CD4-positive, alpha-beta T cell treated with Interleukin-6 for 4 hours (primary cell): Measurements from ENCODE around the gene ZBTB33.

Source experiments
- DNase-seq: peaks from one replicate; pipeline ENCODE4 v3.0.0-alpha.2; 2020; ENCODE audit warnings: mixed read lengths

Gene ZBTB33

DNA sequence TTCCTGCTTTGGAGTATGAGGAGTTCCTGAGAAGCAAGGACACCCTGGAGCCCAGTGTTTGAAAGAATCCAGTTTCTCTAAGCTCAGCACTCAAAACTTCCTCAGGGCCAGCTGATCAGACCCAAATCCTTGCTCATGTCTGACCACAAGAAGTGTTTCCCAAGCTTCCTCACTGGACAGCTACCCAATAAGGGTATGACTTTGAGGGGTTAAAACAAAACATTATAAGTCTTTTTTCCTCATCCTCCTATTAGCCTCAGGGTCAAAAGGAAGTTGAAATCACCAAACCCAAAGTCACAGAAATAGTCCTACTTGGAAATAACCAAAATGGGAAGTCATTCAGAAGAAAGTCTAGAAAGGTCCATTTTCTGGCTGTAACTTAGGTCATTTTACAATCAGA lies 13.7 kb downstream of the ZBTB33 start:
- DNase-seq, result no peak

DNA sequence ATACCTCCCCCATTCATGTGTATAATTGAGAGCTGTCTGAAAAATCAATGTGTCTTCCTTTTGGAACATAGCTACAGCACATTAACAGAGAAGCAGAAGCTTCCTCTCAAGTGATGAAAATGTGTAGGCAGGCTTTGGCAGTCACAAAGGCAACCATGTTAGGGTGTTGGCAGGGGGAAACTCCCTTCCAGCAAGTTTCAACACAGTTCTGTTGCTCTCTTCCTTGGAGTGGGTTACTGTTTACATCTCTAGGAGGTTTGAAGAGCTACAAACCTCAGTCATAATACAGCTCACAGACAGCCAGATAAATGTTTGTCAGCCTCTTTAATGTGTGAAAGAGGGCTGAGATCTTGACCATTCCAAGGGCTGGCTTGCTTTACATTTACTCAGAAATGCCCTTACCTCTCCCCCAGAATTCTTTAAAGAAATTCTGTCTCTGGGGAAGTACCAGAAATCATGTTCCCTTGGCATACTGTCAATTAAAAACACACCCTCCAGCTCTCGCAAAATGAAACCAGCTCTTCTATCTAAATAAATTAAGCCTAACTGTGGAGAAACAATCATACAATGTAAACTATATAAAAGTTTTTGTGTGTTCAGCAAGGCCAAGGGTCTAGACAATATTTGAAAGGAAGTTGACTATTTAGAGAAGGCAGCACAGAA lies 18.9 kb downstream of the ZBTB33 start:
- DNase-seq, result no peak

DNA sequence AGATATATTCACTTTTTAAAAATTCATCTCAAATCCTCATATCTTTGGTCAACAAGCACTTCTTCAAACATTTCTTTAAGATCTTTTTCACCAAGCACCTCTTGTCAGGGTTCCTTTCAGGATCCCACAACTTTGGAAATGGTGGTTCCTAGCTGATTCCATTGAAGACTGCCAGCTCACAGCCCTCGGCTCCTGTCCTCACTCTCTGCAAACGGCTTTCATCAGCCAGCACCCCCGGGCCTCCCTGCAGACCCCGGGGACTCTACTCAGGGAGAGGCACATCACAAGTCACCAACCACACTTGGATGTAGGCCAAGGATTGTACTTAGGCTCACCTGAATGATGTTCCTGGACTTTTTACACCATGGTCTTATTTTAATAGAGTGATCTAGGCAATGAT lies 20.0 kb downstream of the ZBTB33 start:
- no peak for DNase-seq

DNA sequence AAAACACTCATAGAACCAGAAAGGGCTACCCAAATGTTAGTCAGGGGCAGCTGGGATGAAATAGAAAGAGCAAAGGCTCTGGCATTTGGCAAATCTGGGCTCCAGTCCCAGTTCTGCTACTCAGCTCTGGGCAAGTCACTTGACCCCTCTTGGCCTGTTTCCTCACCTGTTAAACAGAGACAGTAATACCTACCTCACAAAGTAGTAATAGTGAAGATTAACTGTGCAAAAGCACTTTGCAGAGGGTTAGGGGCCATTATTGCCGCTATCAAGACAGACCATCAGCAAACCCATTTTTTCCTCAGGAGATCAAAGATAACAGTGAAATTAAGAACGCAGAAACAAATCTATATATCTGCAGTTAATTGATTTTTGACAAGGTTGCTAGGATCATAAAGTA lies 20.6 kb downstream of the ZBTB33 start:
- no peak for DNase-seq

DNA sequence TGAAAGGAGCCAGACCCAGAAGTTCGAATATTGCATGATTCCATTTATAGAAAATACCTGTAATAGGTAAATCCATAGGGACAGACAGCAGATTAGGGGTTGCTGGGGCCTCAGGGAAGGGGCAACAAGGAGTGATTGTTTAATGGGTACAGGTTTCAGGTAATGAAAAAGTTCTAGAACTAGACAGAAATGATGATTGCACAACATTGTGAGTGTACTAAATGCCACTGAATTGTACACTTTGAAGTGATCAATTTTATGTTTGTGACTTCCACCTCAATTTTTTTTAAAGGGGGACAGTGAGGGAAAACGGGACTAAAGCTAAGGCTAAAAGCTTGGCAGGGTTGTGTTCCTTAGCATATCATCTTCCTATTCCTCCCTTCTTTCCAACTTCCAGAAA lies 23.5 kb downstream of the ZBTB33 start:
- DNase-seq, result no peak

DNA sequence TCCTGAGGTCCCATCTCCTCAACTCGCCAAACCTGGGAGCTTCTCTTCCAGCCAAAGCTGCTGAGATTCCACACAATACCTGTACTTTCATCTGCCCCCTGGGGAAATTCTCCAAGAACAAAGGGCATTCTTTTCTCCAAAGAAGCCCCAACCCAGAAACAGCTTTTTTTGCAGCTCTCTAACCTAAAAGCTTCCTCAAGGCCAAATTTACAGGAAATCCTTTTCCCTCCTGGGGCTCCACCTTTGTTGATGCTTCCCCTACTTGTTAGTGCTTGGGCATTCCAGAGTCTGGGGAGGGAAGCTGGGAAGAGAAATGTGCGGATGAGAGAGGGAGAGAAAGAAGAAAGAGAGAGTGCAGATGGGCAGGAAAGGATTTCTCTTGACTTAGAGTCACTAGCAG lies 24.3 kb downstream of the ZBTB33 start:
- no peak for DNase-seq

DNA sequence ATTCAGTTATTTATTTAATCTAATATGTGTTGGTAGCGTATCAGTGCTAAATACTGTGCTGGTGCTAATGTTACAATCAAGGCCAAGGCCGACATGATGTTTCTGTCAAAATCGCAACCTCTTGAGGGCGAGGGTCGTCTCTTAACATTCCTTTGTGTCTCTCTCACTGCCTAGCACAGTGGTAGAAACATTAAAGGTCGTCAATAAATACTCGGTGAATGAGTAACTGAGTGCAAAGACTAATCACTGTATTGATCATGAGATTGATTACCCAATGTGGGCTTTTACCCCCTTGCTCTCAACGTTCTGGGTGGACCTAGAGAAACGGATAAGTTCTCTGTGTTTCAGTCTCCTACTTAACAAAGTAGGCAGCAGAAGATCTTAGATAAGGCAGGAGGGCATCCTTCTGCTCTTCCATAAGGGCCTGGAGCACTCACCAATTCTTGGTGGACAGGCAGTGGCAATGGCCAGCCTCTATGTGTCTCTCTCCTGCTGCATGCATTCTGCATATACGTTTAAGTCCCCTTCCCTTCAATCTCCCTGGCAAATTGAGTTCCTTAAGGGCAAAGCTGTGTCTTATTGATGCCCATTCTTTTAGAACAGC lies 30.5 kb downstream of the ZBTB33 start:
- DNase-seq, result no peak

DNA sequence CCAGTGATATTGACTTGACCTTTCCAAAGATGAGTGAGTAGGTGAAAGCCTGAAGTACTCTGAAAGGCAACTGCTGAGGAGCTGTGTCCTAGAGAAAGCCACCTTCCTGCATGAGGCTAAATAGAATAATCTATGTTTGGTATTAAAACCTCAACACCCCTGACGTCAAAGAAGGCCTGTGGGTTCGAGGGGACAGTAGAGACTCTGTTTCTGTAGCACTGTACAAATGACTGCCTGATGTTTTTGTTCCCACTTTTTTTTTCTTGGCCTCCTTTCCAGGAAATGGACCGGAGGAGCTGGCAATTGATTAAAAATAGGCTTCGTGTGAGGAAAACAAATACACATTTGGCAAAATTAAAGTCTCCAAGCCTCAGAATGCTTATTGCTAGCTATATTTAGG lies 31.1 kb downstream of the ZBTB33 start:
- DNase-seq, result no peak

DNA sequence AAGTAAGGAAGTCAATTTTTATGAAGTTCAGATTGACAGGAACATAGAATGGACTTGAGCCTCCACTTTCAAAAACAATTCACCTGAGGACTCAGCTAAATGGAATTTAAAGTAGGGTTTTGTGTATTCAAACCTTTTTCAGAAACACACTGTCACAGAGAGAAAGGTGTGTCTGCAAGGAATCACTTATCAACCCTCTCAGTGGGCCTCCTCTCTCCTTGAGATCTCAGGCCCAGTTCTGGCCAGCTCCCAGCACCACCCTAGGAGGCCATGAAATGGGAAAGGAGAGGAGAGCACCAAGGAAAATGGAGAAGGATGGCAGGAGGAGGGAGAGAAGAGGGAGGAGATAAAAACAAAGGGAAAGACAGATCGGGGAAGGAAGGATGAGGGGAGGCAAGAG lies 32.1 kb downstream of the ZBTB33 start:
- DNase-seq, result no peak

DNA sequence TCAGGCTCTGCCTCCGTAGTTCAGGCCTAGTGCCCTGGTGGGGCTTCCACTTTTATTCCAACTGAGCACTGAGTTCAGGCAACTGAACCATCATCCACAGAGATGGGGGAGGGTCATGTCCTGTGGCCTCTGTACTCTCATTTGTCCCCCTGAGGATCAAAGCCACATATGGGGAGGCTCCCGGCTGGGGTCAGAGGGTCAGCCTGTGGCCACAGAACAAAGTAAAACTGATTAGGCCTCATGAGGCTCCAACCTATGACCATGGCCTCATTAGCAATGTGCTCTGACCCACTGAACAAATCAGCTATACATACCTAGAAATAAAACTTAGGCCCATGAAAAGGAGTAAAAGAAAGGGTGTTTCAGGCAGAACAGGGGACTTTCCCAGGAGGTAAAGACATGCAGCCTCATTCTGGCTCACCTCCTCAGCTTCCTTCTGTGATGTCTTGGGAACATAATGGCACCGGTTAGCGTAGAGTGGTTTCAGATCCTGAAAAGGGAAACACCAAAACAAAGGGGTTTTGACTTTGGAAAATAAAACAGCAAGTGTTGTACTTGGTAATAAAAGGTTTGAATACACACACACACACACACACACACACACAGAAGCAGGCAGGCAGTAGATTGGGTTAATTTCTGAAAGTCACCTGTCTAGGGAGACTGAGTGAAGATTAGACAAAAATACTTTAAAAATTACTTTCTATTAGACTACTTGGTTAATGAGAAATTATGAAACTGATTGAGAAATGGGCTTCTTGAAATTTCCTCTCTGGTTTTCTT lies 36.3 kb downstream of the ZBTB33 start:
- DNase-seq, result no peak

DNA sequence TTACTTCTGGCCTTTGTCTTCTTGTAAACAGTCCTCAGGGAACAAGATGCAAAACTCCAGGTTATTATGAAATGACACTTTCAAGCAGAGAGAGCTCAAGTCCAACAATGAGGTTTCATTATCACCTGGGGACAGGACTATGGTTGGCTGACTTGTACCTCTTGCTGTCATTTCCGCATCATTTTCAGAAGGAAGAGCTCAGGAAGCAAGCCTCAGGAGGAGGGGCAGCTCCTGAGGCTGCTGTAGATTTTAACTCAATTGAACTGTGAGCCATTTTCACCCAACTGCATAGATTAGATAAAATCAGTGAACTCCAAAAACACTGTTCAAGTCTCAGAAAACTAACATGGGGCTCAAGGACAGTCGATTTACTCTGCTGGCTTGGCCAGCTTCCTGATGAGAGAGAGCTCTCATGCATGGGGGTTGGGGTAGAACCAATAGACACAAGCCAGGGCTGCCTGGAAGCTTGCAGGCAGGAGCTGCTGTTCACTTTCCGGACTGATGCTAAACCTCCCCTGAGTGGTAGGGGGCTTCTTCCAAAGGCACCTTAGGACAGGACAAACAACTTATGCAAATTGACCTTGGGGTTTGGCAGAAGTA lies 37.0 kb downstream of the ZBTB33 start:
- DNase-seq, result no peak

DNA sequence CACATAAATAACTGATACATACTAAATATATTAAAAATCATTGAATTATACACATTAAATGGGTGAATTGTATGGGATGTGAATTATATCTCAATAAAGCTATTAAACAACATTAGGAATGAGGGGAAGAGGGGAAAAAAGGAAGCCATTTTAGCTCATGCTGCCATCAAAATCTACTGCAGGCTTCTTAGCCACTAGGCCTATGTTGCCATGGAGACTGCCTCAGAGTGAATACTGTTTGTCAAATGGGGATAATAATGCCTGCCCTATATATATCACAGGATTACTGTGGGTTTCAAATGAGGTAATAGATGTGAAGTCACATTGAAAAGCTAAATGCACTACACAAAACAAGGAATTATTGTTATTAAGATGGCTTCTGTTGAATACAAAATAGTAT lies 39.5 kb downstream of the ZBTB33 start:
- DNase-seq, result no peak

DNA sequence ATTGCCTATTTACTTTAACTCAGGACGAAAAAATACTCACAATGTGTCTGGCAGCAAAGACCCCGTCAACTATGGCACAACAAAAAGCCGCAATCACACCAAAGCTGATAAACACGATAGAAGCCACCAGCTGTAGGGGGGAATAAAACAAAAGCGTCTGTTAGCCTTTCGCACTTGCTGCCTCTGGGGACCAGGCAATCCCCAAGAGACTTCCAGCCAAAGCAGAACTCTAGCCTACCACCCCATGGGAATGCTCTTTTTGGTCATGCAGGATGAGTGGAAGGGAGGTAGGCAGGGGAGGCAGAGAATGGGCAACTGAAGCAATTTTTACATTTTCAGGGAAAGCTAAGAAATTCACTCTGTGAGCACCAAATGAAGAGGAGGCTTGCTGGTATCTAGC lies 40.6 kb downstream of the ZBTB33 start:
- no peak for DNase-seq

DNA sequence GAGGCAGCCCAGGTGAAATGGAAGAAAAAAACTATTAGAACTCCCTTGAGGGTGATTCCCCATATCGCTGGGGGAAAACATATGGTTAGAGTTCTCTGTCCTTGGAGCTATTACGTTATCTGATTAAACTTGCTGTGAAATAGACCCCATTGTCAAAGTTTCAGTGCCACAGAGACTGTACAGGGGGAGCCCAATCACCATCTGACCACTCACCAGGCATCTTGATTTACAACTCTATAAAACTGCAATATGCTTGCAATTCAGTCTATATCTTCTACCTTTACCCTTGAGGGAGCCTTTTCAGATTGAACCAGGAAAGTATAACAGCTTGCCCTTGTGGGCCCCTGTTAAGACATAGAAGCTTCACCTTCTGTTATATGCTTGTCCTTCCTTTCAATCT lies 42.4 kb downstream of the ZBTB33 start:
- no peak for DNase-seq

DNA sequence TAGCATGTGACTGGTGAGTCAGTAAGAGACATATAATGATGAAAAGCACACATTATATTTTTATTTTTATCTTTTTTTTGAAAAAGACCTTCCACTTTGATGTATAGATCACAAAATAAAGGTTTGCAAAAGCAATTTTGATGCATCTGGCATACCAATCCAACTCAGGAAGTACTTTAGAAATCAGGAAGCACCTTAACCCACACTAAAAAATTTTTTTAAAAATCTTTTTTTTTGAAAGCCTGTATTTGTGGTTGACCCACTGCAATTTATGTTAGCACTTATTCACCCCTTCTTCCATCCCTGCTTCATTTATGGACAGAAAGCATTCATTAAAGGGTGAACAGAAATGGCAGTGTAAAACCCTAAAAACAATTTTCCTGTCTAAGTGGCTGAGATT lies 44.0 kb downstream of the ZBTB33 start:
- no peak for DNase-seq

DNA sequence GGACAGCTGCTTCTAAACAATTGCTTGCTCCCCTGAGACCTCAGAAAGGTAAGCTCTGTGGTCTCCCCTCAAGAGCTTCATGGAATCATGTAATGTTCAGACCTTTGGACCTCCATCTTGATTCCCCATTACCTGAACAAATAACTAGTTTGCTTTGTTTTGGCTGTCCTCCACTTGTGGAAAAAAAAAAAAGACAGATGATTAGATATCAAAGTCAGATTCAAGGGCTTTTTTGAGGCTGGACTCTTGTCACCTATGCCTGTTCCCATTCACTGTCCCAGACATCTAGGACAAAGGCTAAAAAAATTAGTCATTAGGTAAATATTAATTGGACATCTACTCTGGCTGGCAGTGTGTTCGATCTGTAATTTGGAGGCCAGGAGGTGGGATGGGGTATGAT lies 47.3 kb downstream of the ZBTB33 start:
- no peak for DNase-seq

DNA sequence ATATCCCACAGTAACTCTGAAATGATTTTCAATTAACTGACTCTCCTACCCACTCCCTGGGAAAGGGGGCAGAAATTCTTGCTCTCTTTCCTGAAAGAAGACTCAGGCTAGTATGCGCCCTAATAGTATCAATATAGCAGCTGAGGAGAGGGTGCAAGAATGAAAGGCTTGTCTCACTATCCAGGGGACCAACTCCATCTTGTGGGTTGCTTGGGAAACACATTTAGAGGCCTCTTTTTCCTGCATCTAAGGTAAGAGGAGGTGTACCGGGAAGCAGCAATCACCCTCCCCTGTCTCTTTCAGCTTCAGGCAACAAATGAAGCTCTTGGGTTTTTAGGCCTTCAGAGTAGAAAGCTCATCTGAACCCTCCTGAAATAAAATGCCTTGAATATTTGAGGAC lies 49.3 kb downstream of the ZBTB33 start:
- DNase-seq, result no peak

DNA sequence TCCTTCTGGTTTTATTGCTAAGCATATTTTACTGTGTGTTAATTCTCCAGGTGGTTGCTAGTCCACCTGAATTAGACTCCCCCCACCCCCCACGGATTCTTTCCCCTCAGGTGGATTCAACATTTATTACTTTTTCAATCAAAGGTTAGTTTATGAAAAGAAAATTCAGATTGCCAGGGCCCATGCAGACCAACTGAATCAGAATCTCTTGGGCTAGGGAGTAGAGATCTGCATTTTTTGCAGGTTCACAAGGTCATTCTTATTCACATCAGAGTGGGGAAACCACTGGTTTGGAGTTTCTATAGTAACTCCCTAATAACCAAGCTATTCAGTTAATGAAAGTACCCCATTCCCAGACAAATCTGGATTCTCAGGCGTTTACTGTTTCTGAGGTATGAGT lies 50.9 kb downstream of the ZBTB33 start:
- DNase-seq, result no peak

DNA sequence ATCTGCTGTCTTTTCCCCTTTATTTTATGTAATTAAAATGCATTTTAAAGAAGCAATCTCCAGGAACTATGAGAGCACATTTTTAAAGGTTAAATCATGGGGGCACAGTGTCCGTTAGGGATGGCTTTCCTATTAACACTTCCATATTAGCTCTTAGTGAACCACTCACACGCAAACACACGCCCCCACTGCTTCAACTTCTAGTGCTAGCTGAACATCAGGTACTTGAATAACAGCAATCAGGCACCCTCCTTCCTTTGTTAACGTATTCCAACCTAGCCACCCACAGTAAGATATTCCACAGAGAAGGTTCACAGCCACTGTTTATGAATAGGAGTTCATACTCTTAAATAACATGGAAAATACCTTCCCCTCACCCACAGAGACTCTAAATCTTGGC lies 51.3 kb downstream of the ZBTB33 start:
- DNase-seq, result no peak

DNA sequence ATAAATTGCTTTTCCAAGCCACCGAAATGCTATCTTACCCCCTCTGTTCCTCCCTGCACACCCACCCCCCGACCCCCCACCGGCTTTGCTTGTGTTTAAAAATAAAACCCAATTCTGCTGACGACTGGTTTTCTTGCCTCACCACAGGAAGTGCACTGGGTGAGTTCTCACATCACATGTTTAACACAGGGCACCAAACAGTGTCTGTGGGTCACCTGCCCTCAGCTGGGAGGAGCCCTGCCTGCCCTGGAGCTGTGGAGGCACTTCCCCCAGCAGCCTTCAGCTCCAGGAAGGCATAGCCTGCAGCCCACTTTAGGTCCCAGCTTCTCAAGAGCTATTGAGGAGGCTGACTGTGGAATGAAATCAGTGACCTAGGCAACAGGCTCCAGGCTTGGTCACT lies 51.8 kb downstream of the ZBTB33 start:
- DNase-seq, result peak; percentile 47

DNA sequence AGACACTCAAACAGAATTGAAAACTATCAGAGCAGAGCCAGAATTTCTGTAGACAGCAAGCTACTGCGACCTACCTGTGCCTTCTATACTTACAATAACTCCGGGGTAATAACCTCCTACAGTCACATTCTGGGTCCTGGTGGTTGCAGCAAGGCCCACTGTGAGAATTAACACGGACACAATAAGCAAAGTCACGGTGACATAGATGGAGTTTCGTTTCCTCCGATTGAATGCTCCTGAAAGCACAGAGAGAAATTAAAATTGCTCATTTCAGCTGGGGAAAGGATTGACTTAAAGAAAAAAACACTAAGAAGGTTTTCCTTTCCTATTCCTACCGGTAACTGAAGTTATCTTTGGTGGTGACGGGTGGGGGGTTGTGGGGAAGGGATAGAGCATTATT lies 53.6 kb downstream of the ZBTB33 start:
- no peak for DNase-seq

DNA sequence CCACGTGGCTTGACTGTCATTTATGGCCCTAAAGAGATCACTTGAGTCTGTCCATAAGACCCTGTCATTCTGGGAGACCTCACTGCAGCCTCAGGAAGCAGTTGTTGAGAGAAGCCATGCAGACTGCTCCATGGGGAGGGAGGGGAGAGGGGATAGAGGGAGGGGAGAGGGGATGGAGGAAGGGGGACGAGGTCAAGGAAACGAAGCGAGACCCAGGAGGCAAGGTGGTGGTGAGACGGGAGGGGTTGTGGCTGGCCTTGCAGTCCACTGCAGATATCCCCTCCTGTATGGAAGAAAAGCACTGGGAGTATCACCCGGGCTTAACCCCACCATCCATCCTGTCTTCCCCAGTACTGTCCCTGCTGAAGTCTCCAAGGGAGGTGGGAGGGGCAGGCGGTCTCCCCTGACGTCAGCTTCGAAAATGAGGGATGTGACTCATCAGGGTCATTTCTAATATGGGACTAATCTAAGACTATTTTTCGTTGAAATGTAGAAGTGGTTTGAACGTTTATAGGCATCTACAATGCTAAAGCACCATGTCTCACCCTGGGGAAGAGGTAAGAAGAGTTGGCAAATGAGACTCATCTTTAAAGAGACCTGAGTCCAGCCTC lies 55.0 kb downstream of the ZBTB33 start:
- no peak for DNase-seq

DNA sequence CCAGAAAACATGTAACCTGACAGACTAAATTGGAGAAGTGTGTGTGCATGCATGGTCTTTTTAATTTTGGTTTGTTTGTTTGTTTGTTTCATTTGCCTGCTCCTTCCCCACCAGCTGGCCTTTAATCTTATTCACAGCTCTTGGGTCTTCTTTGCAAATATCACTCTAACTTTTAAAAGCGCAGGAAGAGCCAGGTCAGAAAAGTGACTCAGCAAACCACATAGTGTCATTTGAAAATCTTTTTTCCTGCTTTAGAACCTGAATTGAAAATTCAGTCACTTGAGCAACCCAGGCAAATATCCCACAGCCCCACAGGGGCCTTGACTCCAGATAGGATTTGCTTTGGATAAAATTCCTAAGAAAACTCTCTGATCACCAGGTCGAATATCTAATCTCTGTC lies 56.0 kb downstream of the ZBTB33 start:
- DNase-seq, result no peak
